Glomerular endothelial cell (primary cell): Measurements from ENCODE around the gene MROH9. TPM values are rescaled to one million over a fixed set of nuclear protein-coding genes. Genes with fewer than 3 reads are reported as not detected.
"Not testable (repeated sequence)": the region's sequence is repeated elsewhere in the genome, so short reads cannot be mapped to it uniquely, and the experiment has no call there.

Source experiments
- DNase-seq: peaks from one replicate; pipeline ENCODE4 v3.0.0-alpha.2; 2011; ENCODE audit warnings: low read depth, low spot score; ENCODE audit errors: extremely low read depth
- total RNA-seq: library from RNA; depleted of rRNA; stranded (reverse); fragments of >200 nt; gene quantifications from 2 replicates; pipeline ENCODE4 v1.2.3, GENCODE V29; 2015

Gene MROH9, protein sequence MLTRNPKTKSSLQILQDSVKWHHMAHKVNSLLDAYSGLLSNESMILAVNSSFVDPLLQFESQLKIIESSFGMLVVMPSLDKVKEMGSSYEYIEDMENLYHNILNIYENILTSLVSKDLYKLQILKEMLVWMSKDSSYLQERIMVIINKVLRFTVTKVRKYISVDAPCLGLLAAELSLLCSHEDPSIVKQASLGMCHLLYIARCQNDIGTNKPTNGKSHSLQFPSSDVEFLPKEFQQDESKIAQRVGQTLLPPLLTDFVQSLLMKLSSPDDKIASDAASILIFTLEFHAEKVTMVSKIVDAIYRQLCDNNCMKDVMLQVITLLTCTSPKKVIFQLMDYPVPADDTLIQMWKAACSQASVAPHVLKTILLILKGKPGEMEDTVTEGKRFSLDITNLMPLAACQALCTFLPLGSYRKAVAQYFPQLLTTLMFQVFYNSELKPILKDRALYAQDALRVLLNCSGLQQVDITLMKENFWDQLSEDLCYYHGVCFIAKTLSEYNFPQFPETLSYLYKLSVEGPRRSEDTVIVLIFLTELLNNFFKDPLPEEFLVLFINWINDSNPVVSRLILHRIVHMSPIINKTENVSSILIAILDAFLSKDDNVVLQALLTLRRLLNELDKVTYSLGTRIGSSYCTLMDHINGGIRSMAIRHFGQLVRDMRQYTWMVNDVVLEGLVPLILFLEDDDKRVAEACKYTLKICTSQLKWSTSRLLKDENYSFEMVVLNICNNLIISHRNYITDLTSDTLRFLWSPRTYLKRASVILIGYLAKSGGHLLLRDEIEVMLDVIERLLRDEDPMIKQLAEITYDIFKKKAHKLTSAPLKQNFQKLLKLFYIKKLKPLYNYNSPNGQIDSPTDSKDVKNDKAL
- not detected in 2 replicates for total RNA-seq

DNA sequence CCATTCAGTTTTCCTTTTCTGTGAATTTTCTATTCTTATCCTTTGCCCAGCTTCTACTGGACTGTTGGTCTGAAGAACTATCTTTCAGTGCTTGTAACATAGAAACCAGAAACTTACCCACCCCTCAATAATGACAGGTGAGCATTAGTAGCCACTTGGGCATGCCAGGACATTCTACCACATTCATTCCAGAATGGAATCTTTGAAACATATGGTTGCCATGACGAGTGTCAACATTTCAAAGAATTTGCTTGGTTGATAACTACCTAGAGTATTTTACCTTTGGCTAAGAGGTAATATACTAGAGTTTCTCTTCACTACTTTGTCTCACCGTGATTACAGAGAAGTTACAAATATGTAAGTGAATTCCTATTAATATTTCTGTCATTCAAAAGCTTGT lies at the start of gene MROH9:
MROH9 (plus strand) TSS at position 304 of the 400 bp plus-strand sequence. CDS start 10,023 bp downstream, outside the sequence.
- no peak for DNase-seq

DNA sequence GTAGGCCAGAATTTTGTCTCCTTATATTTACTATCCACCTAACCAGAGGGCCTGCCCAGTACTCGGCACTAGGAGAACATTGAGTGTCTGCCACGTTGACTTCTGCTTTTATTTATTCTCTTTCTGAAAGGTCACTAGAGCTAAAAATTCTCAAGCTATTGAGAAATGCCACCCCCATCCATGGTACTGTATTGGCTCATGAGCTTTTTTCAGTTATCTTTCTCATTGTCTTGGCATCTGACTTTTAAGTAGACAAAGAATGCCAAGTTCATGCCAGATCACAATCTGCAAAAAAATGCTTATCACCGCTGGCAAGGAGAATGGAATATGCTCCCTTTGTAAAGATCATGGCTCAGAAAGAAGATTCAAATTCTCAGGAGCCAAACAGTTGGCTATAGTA lies 49.8 kb upstream of the MROH9 start:
- no peak for DNase-seq

DNA sequence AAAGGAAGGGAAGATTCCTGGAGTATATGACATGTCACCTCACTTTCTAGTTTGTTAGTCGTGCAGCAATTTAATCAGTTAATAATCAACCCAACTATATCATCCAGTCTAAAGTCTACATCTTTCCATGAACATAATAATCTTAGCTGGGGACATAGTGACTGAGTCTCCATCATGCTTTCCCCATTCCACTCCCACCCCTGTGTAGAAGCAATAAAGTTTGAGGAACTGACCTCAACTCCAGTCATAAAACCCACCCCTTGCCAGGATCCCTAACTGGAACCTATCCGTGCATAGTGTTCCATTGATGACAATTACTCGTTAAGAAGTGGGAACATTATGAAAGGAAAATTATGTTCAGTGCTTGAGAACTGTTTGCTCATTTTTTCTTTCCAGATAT lies 48.9 kb upstream of the MROH9 start:
- DNase-seq: no peak

DNA sequence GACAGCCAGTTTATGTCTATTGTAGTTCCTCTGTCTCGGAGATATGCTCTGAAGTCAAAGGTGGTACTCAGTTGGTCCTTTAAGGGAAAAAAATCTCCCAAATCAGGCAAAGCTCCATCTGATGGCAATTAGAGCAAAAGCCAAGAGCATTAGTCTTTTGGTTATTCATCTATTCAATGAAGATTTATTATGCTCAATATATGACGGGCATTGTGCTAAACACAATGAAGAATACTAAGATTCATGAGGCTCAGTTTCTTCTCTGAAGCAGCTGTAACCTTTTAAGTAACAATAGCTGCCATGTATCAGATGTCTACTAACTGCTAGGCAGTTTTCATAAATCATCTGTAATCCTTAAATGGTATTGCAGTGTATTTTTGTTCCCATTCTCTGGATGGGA lies 47.6 kb upstream of the MROH9 start:
- no peak for DNase-seq

DNA sequence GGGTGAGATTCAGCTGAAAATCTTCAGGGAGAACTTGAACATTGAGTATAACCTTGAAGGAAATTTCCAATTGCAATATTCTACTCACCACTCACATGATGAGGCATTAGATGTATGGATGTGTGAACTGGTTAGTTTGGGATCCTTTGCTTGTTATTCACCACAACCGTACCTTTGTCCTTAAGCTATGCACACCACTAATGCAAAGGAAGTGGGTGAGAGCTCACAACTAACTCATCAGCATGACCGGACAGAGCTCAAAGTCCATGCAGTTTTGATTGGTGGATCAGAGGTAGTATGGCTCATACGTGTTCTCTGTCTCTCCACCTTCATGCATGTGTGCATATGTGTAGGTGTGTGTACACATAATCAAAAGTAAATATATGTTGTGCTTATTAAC lies 43.5 kb upstream of the MROH9 start:
- no peak for DNase-seq

DNA sequence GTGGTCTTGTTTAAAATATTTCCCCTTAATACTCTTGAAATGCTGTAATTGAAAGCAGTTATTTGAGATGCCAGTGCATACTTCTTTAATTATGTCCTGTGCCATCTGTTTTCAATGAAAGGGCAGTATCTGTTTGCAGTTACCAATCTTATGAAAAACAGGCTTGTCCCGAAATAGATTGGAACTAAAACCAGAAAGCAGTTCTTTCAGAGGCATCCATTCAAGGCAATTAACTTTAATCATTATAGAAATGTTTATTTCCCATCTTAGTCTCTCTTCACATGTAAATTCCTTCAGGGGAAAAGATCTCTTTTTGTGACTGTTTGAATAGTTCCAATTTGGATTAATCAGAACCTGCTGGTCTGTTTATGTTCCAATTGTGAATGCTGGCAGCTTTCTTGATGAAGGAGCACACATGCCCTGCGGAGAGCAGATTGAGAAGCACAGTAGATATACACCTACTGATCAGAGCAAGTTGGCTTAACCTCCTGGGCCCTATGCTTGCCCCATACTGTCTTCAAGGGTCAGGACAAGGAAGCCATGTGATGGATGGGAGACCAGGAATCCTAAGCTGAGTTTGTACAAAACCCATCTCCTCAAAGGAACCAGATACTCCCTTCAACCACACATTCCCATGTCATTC lies 41.6 kb upstream of the MROH9 start:
- DNase-seq: no peak

DNA sequence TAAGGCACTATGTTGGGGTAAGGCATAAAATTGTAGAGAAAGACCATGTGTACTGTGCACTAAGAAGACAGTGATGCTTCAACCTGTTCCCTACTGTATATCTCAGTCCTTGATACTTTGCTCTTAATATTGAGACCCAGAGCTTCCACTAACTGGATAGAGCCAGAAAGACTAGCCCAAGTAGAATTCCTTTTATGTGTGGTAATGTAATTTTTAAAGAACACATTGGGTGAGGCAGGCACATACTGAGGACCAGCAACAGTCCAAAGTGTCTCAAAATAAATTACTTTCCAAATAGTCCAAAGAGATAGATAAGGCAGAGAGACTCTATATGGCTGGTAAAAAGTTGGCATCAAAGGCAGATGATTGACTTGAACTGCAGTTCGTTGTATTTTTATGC lies 31.4 kb upstream of the MROH9 start:
- DNase-seq: no peak

DNA sequence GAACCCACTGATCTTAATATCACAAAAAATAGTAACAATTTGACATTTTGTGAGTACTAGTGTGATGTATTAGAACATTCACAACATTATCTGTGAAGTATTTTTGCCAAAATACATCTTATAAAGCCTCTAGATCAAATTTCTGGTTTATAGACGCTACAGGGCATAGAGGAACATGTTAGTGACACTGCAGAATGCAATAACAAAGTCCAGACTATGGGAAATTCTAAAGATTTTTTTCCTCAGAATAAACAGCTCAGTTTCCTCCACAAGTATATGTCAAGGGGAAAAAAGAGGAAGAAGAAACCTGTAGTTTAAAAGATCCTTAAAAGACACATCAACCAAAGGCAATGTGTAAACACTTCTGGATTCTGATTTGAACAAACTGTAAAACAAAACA lies 26.4 kb upstream of the MROH9 start:
- DNase-seq: no peak

DNA sequence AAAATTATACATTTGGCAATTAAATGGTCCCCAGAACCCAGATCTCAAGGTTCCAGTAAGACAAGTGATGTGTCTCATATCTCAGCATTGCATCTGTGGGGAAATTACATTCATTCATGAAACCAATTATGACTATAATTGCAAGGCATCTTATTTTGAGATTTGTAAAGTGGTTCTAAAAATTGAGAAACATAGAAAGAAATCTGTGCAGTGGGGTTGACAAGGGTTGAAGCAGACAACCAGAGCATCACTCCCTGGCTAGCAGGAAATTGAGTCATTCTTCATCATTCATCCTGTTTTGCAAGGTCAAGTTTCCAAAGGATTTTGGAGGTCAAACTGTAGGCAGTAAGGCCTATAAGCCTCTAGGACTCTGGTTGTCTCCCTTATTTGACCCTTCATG lies 25.1 kb upstream of the MROH9 start:
- DNase-seq: no peak

DNA sequence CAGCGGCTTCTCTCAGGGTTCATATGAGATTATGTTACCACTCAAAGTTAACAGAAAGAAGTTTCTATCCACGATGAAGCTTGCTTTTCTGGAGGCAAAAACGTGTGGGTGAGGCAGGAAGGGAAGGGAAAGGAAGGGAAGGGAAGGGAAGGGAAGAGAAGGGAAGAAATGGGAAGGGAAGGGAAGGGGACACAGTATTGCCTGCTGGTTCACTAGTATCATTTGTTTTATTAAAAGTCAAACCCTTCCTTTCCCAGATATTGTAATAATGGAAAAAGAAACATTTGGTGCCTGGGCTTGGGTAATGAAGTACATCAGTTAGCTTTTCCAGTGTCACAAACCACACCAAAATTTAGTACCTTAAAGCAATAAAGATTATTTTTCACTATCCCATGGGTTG lies 18.0 kb upstream of the MROH9 start:
- DNase-seq: no peak

DNA sequence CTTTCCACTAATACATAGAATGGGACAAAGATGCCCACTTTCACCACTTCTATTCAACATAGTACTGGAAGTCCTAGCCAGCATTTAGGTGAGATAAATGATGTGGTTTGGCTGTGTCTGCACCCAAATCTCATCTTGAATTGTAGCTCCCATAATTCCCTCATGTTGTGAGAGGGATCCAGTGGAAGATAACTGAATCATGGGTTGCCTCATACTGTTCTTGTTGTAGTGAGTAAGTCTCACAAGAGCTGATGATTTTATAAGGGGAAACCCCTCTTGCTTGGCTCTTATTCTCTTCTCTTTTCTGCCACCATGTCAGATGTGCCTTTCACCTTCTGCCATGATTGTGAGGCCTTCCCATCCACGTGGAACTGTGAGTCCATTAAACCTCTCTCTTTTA lies 10.7 kb upstream of the MROH9 start:
- DNase-seq: not testable (repeated sequence)

DNA sequence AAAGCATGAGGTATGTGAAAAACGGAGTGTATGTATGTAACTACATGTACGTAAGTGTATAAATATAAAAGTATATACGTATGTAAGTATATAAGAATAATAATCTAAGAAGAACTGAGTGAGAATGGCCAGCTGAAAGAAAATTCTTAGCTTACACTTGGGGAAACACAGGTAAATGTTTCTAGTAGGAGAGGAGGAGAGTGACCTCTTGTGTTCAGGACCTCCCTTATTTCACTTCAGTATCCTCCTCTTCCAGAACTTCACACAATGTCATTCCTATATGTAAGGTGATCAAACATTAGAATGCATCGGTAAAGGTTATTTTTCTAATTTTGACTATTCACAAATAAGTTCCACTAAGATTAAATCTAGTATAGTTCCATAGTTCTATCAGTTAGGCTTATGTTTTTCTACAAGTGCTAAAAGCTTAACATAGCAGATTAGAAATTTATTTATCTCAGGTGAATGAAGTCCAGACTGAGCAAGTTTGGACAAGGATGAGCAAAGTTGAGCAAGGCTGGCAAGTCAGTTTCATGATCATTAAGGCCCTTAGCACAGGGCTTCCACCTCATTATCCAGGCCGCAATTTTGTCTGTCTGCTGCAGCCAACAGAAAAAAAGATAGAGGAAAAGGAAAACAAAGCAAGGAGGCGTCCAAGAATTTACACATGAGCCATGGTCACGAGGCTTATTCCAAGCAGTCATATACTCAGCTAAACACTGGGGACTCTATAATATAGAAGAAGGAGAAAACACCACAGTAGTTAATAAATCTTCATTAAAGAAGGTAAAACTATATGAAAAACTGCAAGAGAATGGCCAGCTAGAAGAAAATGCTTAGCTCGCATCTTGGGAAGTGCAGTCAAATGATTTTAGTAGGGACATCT lies 7.1 kb upstream of the MROH9 start:
- no peak for DNase-seq

DNA sequence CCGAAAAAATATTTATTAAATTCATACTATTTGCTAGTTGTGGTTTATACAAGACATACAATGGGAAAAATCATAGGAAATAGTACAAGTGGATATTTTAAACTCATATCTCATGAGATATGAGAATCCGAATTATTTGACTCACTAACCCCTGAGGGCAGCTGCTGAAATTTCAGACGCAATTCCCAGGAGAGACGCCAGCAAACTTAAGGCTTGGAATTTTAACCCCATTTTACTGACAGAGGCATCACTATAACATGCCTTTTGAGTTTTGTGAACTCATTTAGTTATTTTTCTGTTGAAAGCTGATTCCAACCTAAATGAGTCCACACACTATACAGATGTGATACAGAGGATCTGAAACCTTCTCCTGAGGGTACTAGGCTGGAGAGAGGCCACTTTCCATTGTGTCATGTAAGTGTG lies 5.9 kb upstream of the MROH9 start:
- DNase-seq: no peak

DNA sequence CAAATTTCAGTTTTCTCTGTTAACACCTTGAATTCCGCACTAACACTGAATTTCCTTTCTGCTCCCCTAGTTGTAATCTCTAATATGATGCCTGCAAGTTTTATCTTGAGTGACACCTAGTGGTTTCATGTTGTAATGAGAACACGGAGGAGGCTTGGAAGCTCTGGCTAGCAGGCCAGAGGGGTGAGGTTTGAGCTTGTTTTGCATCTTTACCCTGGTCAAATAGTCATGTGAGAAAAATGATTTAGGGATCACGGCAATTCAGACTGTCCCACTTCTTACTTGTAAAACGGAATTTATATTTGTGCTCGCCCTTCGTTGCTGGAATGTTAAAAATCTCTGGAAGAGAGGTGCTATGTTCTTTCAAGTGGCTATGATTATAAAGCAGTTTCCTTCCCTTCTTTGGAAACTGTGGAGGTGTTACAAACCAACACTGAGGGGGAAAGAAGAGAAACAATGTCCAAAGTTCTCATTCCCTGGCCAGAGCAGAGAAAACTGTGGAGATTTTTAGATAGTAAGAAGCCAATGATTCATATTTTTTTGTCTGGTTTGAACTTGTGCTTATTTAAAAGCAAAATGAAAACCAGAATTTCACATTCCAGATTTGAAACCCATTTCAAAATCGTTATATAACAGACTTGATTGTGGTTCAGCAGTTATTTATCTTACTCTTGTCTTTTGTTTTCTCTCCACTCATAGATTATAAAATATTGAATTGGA lies 5.3 kb upstream of the MROH9 start:
- DNase-seq: peak; percentile 36

DNA sequence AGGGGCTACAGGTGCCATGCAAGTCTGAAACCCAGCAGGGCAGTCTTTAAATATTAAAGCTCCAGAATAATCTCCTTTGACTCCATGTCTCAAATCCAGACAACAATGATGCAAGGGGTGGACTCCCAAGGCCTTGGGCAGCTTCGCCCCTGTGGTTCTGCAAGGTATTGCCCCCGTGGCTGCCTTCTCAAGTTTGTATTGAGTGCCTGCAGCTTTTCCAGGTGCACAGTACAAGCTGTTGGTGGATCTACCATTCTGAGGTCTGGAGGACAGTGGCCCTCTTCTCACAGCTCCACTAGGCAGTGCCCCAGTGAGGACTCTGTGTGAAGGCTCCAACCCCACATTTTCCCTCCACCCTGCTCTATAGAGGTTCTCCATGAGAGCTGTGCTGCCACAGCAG lies 3.7 kb upstream of the MROH9 start:
- DNase-seq: no peak

DNA sequence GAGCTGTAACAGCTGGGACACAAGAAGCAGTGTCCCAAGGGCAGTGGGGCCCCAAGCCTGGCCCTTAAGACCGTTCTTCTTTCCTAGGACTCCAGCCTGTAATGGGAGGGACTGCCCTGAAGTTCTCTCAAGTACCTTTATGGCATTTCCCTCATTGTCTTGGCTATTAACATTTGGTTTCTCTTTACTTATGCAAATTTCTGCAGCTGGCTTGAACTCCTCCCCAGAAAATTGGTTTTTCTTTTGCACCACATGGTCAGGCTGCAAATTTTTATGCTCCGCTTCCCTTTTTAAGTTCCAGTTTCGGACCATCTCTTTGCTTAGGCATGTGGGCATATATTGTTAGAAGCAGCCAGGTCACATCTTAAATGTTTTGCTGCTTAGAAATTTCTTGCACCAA lies 3.1 kb upstream of the MROH9 start:
- no peak for DNase-seq

DNA sequence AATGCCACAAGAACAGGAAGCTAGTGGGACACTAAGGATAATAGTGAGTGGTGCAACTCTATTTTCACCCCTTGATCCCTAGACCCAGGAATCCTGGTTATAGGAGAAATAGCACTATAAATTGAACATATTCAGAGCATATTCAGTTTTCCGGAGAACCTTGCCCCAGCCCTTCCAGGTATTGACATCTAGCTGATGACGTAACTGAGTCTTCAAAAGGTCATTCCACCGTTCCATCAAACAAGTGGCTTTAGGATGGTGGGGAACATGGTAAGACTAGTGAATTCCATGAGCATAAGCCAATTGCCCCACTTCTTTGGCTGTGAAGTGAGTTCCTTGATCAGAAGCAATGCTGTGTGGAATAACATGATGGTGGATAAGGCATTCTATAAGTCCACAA lies 2.9 kb downstream of the MROH9 start:
- no peak for DNase-seq

DNA sequence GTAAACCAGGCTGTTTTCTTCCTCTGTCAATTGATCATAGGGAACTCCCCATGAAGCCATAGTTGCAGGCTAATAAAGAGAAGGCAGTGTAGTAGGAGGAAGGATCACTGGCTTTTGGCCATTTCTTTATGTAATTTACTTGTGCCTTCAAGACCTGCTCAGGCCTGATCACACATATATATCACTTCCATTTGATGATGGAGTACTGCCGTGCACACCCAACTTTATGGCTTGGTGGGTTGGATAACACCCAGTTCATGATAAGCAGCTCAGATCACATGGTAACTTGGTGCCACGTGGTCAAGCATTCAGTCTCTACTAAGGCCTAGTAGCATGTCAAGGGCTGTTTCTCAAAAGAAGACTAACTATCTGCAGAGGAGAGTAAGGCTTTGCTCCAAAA lies 4.1 kb downstream of the MROH9 start:
- no peak for DNase-seq

DNA sequence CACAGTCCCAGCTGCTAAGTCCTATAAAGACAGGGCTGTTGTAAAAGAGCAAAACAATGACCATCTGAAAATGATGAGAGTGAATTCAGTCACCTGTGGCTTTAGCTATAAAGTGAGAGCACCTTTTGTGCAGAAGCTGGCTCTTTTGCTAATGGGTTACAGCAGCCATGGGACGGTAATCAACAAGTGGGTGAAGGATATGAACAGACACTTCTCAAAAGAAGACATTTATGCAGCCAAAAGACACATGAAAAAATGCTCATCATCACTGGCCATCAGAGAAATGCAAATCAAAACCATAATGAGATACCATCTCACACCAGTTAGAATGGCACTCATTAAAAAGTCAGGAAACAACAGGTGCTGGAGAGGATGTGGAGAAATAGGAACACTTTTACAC lies 16.4 kb downstream of the MROH9 start:
- not testable (repeated sequence) for DNase-seq

DNA sequence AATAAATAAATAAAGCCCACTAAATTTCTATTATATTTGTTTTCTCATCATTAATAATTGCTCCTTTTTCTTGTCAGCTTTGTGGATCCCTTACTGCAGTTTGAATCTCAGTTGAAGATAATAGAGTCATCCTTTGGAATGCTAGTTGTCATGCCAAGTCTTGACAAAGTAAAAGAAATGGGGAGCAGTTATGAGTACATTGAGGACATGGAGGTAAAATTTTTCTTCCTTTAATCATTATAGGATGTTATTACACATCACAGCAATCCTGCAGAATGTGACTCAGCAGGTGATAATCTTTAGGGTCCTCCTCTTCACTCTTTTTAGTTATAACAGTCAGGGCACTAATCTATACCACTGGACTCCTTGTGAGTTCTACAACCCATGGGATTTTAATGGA lies 24.1 kb downstream of the MROH9 start:
- DNase-seq: no peak
